SU-DHL-6 (cell line): Measurements from ENCODE around the gene OR2V2.
A peak's percentile ranks its signal among the peaks of the same experiment; 100 is the strongest.
"Not testable (repeated sequence)": the region's sequence is repeated elsewhere in the genome, so short reads cannot be mapped to it uniquely, and the experiment has no call there.

ENCODE experiments used
- H2AFZ ChIP-seq: fragments of 200-600 bp; sonication (generic); 2 replicates; pipeline ENCODE4 v1.6.1; 2014; ENCODE audit warnings: low read depth, mild to moderate bottlenecking, moderate library complexity, mixed read lengths, antibody characterized with exemption, low read length; ENCODE audit not compliant: severe bottlenecking
- H3F3A ChIP-seq: fragments of 200-600 bp; shearing (Covaris generic); 2 replicates; pipeline ENCODE4 v1.6.0; 2016; ENCODE audit warnings: antibody characterized with exemption, mild to moderate bottlenecking; ENCODE audit not compliant: insufficient read depth
- H3K27ac ChIP-seq: fragments of 200-600 bp; sonication (generic); 2 replicates; pipeline ENCODE4 v1.5.1; 2016; ENCODE audit warnings: low read depth, mild to moderate bottlenecking, low read length, moderate library complexity, mixed read lengths
- H3K27me3 ChIP-seq: fragments of 200-600 bp; sonication (generic), shearing (Covaris generic); 2 replicates; pipeline ENCODE4 v1.6.0; 2014; ENCODE audit warnings: mild to moderate bottlenecking, low read length
- H3K36me3 ChIP-seq: fragments of 200-600 bp; sonication (generic); 2 replicates; pipeline ENCODE4 v1.6.1; 2014; ENCODE audit warnings: mild to moderate bottlenecking, low read length, mixed read lengths
- H3K4me2 ChIP-seq: fragments of 300-600, 200-600 bp; shearing (Covaris generic), sonication (generic); 2 replicates; pipeline ENCODE4 v1.6.0; 2014; ENCODE audit warnings: low read length, low read depth, mild to moderate bottlenecking; ENCODE audit not compliant: poor library complexity, severe bottlenecking
- H3K4me3 ChIP-seq: fragments of 200-600 bp; sonication (generic); 2 replicates; pipeline ENCODE4 v1.5.1; 2014; ENCODE audit warnings: antibody characterized with exemption, low read length, mild to moderate bottlenecking, mixed read lengths; ENCODE audit not compliant: insufficient read depth, poor library complexity, severe bottlenecking
- H3K79me2 ChIP-seq: fragments of 200-600 bp; sonication (generic); 2 replicates; pipeline ENCODE4 v1.6.1; 2014; ENCODE audit warnings: mild to moderate bottlenecking, low read length, moderate library complexity; ENCODE audit not compliant: insufficient read depth
- H3K9ac ChIP-seq: fragments of 200-600 bp; sonication (generic); 2 replicates; pipeline ENCODE4 v1.7.0; 2014; ENCODE audit warnings: mild to moderate bottlenecking, low read length
- H3K9me2 ChIP-seq: fragments of 200-600 bp; sonication (generic); replicated peaks from 2 replicates; pipeline ENCODE4 v1.6.1; 2014; ENCODE audit warnings: low read length; ENCODE audit not compliant: insufficient read depth
- H3K9me3 ChIP-seq: fragments of 200-600 bp; sonication (generic); 2 replicates; pipeline ENCODE4 v1.6.1; 2014; ENCODE audit warnings: low read length, mixed read lengths; ENCODE audit not compliant: insufficient read depth
- H4K20me1 ChIP-seq: fragments of 200-600 bp; sonication (generic); 2 replicates; pipeline ENCODE4 v1.6.1; 2014; ENCODE audit warnings: low read depth, mild to moderate bottlenecking, antibody characterized with exemption, low read length, moderate library complexity, mixed read lengths
- EZH2phosphoT487 ChIP-seq: fragments of 200-600 bp; sonication (generic), shearing (Covaris generic); conservative IDR thresholded peaks from 2 replicates; pipeline ENCODE4 v1.6.1; 2018; ENCODE audit warnings: mild to moderate bottlenecking, antibody characterized with exemption, low read length, moderate library complexity, mixed read lengths
- TF ChIP-seq, protein P1 (sequence below): fragments of 200-600 bp; sonication (generic); IDR thresholded peaks from one replicate; pipeline ENCODE4 v1.5.1; 2017; ENCODE audit warnings: antibody characterized with exemption, mild to moderate bottlenecking, low read length, moderate library complexity; ENCODE audit not compliant: insufficient read depth, poor library complexity, severe bottlenecking

OR2V2 gene

DNA sequence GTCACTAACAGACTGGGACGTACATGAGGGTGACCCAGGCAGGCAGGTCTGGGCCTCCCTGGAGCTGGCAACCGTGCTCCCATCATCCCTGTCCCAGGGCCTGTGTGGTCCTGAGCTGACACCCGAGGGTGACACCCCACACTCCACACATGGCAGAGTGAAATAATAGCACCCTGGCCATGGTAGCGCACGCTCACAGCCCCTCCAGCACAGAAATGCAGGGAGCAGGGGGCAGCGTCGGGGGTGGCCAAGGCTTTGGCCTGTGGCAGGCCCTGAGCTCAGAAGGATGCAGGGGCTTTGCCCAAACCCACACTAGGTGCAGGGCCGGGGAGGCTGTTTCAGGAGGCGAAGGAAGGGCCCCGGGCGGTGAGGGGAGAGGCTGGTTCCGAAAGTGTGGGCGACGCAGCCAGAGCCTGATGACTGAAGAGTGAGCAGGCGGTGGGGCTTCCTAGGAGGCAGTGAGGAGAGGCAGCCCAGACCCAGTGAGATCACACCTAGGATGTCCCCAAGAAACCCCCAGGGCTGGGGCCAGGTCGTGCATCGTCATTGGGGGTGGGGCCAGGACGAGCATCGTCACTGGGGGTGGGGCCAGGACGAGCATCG, 12.9 kb downstream of the OR2V2 start:
- Histone ChIP-seq H3K36me3 (no peaks in the 10 kb centered on the region), H3K4me2 (peak overlapping the region; percentile 56), H3K27ac (peak overlapping the region; percentile 83), H2AFZ (peak overlapping the region; percentile 100), H3K27me3 (no peaks in the 10 kb centered on the region), H3K9me2 (no peaks in the 10 kb centered on the region), H3K9me3 (no peaks in the 10 kb centered on the region), H3K9ac (peak overlapping the region; percentile 42; the same call in 1 of the 2 replicates), H3K79me2 (no peaks in the 10 kb centered on the region), H4K20me1 (no peaks in the 10 kb centered on the region), H3F3A (peaks cover 13% of the 10 kb centered on the region), H3K4me3 (peak overlapping the region; percentile 35)
- no peak for TF ChIP-seq EZH2phosphoT487
- TF ChIP-seq, protein P1, sequence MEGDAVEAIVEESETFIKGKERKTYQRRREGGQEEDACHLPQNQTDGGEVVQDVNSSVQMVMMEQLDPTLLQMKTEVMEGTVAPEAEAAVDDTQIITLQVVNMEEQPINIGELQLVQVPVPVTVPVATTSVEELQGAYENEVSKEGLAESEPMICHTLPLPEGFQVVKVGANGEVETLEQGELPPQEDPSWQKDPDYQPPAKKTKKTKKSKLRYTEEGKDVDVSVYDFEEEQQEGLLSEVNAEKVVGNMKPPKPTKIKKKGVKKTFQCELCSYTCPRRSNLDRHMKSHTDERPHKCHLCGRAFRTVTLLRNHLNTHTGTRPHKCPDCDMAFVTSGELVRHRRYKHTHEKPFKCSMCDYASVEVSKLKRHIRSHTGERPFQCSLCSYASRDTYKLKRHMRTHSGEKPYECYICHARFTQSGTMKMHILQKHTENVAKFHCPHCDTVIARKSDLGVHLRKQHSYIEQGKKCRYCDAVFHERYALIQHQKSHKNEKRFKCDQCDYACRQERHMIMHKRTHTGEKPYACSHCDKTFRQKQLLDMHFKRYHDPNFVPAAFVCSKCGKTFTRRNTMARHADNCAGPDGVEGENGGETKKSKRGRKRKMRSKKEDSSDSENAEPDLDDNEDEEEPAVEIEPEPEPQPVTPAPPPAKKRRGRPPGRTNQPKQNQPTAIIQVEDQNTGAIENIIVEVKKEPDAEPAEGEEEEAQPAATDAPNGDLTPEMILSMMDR: no peak

DNA sequence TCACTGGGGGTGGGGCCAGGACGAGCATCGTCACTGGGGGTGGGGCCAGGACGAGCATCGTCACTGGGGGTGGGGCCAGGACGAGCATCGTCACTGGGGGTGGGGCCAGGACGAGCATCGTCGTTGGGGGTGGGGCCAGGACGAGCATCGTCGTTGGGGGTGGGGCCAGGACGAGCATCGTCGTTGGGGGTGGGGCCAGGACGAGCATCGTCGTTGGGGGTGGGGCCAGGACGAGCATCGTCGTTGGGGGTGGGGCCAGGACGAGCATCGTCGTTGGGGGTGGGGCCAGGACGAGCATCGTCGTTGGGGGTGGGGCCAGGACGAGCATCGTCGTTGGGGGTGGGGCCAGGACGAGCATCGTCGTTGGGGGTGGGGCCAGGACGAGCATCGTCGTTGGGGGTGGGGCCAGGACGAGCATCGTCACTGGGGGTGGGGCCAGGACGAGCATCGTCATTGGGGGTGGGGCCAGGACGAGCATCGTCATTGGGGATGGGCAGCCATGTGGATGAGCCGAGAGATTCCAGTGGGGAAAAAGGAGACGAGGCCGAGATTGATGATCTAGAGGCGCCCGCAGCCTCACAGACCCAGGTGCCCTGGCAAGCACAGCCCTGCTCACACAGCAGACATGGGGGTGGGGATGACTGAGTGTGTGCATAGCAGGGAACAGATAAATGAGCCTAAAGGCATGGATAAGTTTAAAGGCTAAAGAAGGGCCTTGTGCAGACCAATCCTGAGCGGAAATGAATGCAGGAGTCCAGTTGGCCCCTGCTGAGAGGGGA, 13.6 kb downstream of the OR2V2 start:
- not testable (repeated sequence) for H3K9me2 ChIP-seq, H3K36me3 ChIP-seq, H4K20me1 ChIP-seq, H3K79me2 ChIP-seq, H3K9me3 ChIP-seq, H3K27me3 ChIP-seq
- Histone ChIP-seq H2AFZ (peak overlapping the region; percentile 94), H3K9ac (peak overlapping the region; percentile 39), H3K27ac (peak overlapping the region; percentile 69), H3K4me3 (peak overlapping the region; percentile 56), H3K4me2 (peak overlapping the region; percentile 88), H3F3A (peaks cover 13% of the 10 kb centered on the region)

DNA sequence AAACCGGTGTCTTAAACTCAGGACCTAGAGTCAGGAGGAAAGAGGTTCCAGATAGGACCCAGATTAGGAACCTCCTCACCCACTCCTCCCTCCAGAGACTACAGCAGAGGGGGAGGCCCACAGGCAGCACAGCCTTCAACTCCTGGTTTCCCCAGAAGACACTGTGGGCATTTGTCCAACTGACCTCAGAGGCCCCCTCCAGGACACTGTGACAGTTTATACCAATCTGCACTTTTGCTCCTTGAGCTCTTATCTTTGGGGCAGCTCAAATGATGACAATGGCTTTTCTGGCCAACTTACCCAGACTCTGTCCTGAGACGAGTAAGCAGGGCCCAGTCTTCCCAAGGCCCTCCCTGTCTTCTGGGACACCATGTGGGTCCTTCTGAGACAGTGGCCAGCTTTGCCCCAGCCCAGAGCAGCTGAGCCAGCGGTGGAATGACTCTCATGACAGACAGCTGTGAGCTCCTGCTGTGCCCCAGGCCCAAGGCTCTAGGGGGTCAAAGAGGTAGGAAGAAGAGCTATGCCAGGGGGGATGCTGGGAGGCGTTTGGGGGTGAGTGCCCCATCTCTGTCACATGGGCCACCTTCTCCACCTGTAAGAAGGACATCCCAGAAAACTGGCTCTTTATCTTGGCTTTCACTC, 14.3 kb downstream of the OR2V2 start:
- H4K20me1 ChIP-seq: no peaks in the 10 kb centered on the region
- H3K9me2 ChIP-seq: no peaks in the 10 kb centered on the region
- peak overlapping the region; percentile 69 for H3K27ac ChIP-seq
- H3K9ac ChIP-seq: peak overlapping the region; percentile 39
- no peak for TF ChIP-seq EZH2phosphoT487
- TF ChIP-seq, protein P1: no peak
- no peaks in the 10 kb centered on the region for H3K27me3 ChIP-seq
- H3K79me2 ChIP-seq: no peaks in the 10 kb centered on the region
- H3K4me2 ChIP-seq: peak overlapping the region; percentile 88
- H3K9me3 ChIP-seq: no peaks in the 10 kb centered on the region
- H3F3A ChIP-seq: peaks cover 13% of the 10 kb centered on the region
- peak overlapping the region; percentile 56 for H3K4me3 ChIP-seq
- no peaks in the 10 kb centered on the region for H3K36me3 ChIP-seq
- H2AFZ ChIP-seq: peak overlapping the region; percentile 94
